DOHH2 (cell line): ENCODE data around the gene BST2.

Experiments used
- H3F3A ChIP-seq: fragments of 200-600 bp; sonication (generic), shearing (Covaris generic); 2 replicates; pipeline ENCODE4 v1.6.0; 2016; ENCODE audit warnings: antibody characterized with exemption, mild to moderate bottlenecking; ENCODE audit not compliant: control insufficient read depth, insufficient read depth
- H3K27ac ChIP-seq: fragments of 200-600 bp; sonication (generic); 2 replicates; pipeline ENCODE4 v1.5.1; 2014; ENCODE audit warnings: low read depth, mild to moderate bottlenecking, low read length, moderate library complexity
- H3K27me3 ChIP-seq: fragments of 200-600 bp; sonication (generic); 2 replicates; pipeline ENCODE4 v1.6.1; 2014; ENCODE audit warnings: mild to moderate bottlenecking, low read length, mixed read lengths; ENCODE audit not compliant: control insufficient read depth
- H3K36me3 ChIP-seq: fragments of 200-600 bp; sonication (generic); 2 replicates; pipeline ENCODE4 v1.6.1; 2014; ENCODE audit warnings: mild to moderate bottlenecking, low read length, moderate library complexity, mixed read lengths; ENCODE audit not compliant: control insufficient read depth
- H3K4me1 ChIP-seq: fragments of 200-600 bp; sonication (generic); 2 replicates; pipeline ENCODE4 v1.6.1; 2014; ENCODE audit warnings: mild to moderate bottlenecking, low read length, mixed read lengths; ENCODE audit not compliant: control insufficient read depth
- H3K4me2 ChIP-seq: fragments of 200-600 bp; sonication (generic); 2 replicates; pipeline ENCODE4 v1.6.0; 2014; ENCODE audit warnings: mild to moderate bottlenecking, low read length, moderate library complexity
- H3K4me3 ChIP-seq: fragments of 200-600 bp; sonication (generic); 2 replicates; pipeline ENCODE4 v1.5.1; 2014; ENCODE audit warnings: mild to moderate bottlenecking, low read length, mixed read lengths
- H3K79me2 ChIP-seq: fragments of 200-600 bp; sonication (generic); 2 replicates; pipeline ENCODE4 v1.6.1; 2014; ENCODE audit warnings: mild to moderate bottlenecking, low read length, mixed read lengths; ENCODE audit not compliant: control insufficient read depth
- H3K9me2 ChIP-seq: fragments of 200-600 bp; sonication (generic); replicated peaks from 2 replicates; pipeline ENCODE4 v1.6.1; 2014; ENCODE audit warnings: mild to moderate bottlenecking, low read length, mixed read lengths; ENCODE audit not compliant: control insufficient read depth
- H3K9me3 ChIP-seq: fragments of 200-600 bp; sonication (generic); 2 replicates; pipeline ENCODE4 v1.6.1; 2014; ENCODE audit warnings: antibody characterized with exemption, low read length, mixed read lengths; ENCODE audit not compliant: control insufficient read depth, insufficient read depth
- H4K20me1 ChIP-seq: fragments of 200-600 bp; sonication (generic); 2 replicates; pipeline ENCODE4 v1.6.0; 2014; ENCODE audit warnings: low read depth, mild to moderate bottlenecking, antibody characterized with exemption, low read length, moderate library complexity; ENCODE audit not compliant: control insufficient read depth, insufficient read depth
- EZH2phosphoT487 ChIP-seq: fragments of 200-600 bp; sonication (generic); IDR thresholded peaks from 2 replicates; pipeline ENCODE4 v1.6.1; 2017; ENCODE audit warnings: borderline replicate concordance, mild to moderate bottlenecking, antibody characterized with exemption, low read length, moderate library complexity, mixed read lengths
- TF ChIP-seq, protein P1 (sequence below): fragments of 200-600 bp; sonication (generic); IDR thresholded peaks from one replicate; pipeline ENCODE4 v1.5.1; 2014; ENCODE audit warnings: antibody characterized with exemption, mild to moderate bottlenecking, low read depth, low read length; ENCODE audit not compliant: poor library complexity, severe bottlenecking

The BST2 gene

DNA sequence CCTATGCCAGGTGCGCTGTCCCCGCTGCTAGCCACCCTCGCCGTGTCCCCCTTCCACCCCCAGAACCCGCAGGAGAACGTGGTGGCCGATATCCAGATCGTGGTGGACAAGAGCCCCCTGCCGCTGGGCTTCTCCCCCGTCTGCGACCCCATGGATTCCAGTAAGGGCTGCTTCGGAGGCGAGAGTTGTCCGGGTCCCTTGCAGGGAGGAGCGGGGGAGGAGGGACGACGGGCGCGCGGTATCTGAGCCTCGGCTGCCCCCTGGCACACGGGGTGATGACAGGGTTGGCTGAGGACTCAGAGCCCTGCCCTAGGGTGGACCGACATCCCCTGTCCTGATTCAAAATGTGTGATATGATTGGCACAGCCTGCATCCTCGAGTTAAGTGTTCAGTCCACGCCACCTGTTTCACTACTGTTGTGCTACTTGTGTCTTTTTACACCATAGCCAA, 15.1 kb upstream of the BST2 start:
- no peaks in the 10 kb centered on the region for H3K27me3 ChIP-seq
- no peak for TF ChIP-seq EZH2phosphoT487
- TF ChIP-seq, protein P1, sequence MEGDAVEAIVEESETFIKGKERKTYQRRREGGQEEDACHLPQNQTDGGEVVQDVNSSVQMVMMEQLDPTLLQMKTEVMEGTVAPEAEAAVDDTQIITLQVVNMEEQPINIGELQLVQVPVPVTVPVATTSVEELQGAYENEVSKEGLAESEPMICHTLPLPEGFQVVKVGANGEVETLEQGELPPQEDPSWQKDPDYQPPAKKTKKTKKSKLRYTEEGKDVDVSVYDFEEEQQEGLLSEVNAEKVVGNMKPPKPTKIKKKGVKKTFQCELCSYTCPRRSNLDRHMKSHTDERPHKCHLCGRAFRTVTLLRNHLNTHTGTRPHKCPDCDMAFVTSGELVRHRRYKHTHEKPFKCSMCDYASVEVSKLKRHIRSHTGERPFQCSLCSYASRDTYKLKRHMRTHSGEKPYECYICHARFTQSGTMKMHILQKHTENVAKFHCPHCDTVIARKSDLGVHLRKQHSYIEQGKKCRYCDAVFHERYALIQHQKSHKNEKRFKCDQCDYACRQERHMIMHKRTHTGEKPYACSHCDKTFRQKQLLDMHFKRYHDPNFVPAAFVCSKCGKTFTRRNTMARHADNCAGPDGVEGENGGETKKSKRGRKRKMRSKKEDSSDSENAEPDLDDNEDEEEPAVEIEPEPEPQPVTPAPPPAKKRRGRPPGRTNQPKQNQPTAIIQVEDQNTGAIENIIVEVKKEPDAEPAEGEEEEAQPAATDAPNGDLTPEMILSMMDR: no peak
- peak overlapping the region; percentile 94 for H3K4me2 ChIP-seq
- H3K9me3 ChIP-seq: no peaks in the 10 kb centered on the region
- peak overlapping the region; percentile 81 for H3K4me3 ChIP-seq
- peaks cover 16% of the 10 kb centered on the region for H3K79me2 ChIP-seq
- peaks cover 8% of the 10 kb centered on the region for H3K36me3 ChIP-seq
- no peaks in the 10 kb centered on the region for H3K9me2 ChIP-seq
- peaks cover 5% of the 10 kb centered on the region; the same call in 1 of the 2 replicates for H3F3A ChIP-seq
- H3K27ac ChIP-seq: no peak overlapping the region
- H3K4me1 ChIP-seq: peaks cover 33% of the 10 kb centered on the region
- no peaks in the 10 kb centered on the region for H4K20me1 ChIP-seq

DNA sequence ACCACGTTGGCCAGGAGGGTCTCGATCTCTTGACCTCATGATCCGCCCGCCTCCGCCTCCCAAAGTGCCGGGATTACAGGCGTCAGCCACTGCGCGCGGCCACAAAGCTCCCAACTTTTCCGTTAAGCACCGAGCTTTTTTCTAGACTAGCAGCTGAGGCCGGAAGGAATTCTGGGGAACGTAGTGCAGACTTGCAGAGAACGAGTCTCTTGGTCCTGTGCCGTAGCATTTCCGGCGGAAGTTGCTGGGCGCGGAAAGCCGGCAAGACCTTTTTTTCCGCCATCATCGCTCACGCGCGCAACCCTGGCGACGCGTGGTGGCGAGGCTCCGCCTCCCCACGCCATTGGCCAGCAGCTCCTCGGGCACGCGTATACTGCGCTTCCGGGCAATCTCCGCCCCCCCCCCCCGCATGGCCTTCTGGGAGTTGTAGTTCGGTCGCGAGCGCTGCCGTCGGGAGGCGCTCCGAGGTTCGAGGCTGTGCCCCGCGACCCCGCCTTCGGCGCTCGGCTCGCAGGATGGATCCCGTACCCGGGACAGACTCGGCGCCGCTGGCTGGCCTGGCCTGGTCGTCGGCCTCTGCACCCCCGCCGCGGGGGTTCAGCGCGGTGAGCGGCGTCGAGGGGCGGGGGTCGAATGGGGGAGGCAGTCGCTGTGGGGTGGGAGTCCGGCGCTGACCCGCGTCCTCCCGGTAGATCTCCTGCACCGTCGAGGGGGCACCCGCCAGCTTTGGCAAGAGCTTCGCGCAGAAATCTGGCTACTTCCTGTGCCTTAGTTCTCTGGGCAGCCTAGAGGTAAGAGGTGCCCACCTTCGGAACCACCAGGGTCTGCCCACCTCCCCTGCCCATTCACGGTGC, 14.4 kb upstream of the BST2 start, which contains the start of gene MVB12A:
Gene MVB12A, plus strand, starts transcription at position 427 of the 854 bp plus-strand sequence. Its CDS starts 89 bp downstream, at position 516.
- Histone ChIP-seq H3K27me3 (no peaks in the 10 kb centered on the region), H3F3A (peaks cover 5% of the 10 kb centered on the region; the same call in 1 of the 2 replicates), H3K4me2 (peak within 1 kb of the TSS; percentile 94), H3K79me2 (peaks cover 19% of the 10 kb centered on the region), H3K4me1 (peaks cover 29% of the 10 kb centered on the region), H3K27ac (peak within 1 kb of the TSS; percentile 56), H4K20me1 (no peaks in the 10 kb centered on the region), H3K36me3 (peaks cover 15% of the 10 kb centered on the region), H3K9me3 (no peaks in the 10 kb centered on the region), H3K9me2 (no peaks in the 10 kb centered on the region), H3K4me3 (peak within 1 kb of the TSS; percentile 81)
- no peak for TF ChIP-seq EZH2phosphoT487
- TF ChIP-seq, protein P1: no peak

DNA sequence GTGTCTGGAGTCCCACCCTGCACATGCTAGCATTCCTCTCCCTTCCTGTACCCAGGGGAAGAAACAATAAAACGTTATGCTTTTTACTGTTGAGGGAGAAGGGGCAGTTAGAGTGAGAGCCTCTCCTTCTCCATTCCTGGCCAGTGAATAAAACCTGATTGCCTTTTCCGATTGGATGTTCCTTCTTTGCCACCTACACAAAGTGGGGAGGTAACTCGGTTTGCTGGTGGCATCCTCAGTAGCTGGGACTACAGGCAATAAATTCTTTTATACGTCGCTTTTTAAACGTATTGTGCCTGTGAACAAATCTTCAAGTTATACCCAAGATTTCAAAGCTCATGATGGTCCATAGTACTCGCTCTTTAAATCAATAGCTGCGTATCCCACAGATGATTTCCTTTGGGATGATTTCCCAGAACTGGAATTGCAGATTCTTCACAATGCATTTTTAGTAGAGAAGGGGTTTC, 13.8 kb upstream of the BST2 start:
- Histone ChIP-seq H3F3A (peaks cover 5% of the 10 kb centered on the region; the same call in 1 of the 2 replicates), H3K36me3 (peaks cover 21% of the 10 kb centered on the region), H4K20me1 (no peaks in the 10 kb centered on the region), H3K4me1 (peaks cover 24% of the 10 kb centered on the region), H3K4me3 (peak overlapping the region; percentile 81), H3K79me2 (peaks cover 23% of the 10 kb centered on the region), H3K4me2 (peak overlapping the region; percentile 80), H3K9me3 (no peaks in the 10 kb centered on the region), H3K27me3 (no peaks in the 10 kb centered on the region), H3K27ac (peak overlapping the region; percentile 56), H3K9me2 (no peaks in the 10 kb centered on the region)
- TF ChIP-seq, protein P1: no peak
- no peak for TF ChIP-seq EZH2phosphoT487
